Measurements from ENCODE around the gene ZNF593.

The ZNF593 gene

GRCh38 chr1:26169198-26169554 is 532 bp upstream of the ZNF593 start:
- DNase-seq, result no peak

GRCh38 chr1:26170472-26170821 is 739 bp downstream of the ZNF593 start:
- no peak for DNase-seq

- DNase-seq, result no peak
Measured at GRCh38 chr1:26171084-26172072, 1.7 kb downstream of the ZNF593 start, which contains the start of gene ZNF593OS. Gene ZNF593OS, minus strand, starts transcription at chr1:26171832. Its CDS starts 171 bp downstream, at chr1:26171661.

- DNase-seq, result no peak
Measured at GRCh38 chr1:26175346-26175745, 5.6 kb downstream of the ZNF593 start.

- DNase-seq, result no peak
Measured at GRCh38 chr1:26177182-26177684, 7.5 kb downstream of the ZNF593 start, which contains the start of gene CNKSR1. Gene CNKSR1, plus strand, starts transcription at chr1:26177491. Its CDS starts 57 bp downstream, at chr1:26177548.

GRCh38 chr1:26180010-26180506 is 10.3 kb downstream of the ZNF593 start:
- DNase-seq, result no peak

- DNase-seq, result no peak
Measured at GRCh38 chr1:26181586-26182382, 12.1 kb downstream of the ZNF593 start.

GRCh38 chr1:26182383-26182696 is 12.6 kb downstream of the ZNF593 start:
- no peak for DNase-seq

- no peak for DNase-seq
Measured at GRCh38 chr1:26184086-26184485, 14.4 kb downstream of the ZNF593 start.

GRCh38 chr1:26184883-26185282 is 15.2 kb downstream of the ZNF593 start:
- no peak for DNase-seq

GRCh38 chr1:26187882-26188281 is 18.2 kb downstream of the ZNF593 start:
- DNase-seq, result no peak

GRCh38 chr1:26188477-26188876 is 18.8 kb downstream of the ZNF593 start:
- DNase-seq, result no peak

- DNase-seq, result no peak
Measured at GRCh38 chr1:26189331-26189730, 19.6 kb downstream of the ZNF593 start.

GRCh38 chr1:26189751-26190275 is 20.1 kb downstream of the ZNF593 start:
- DNase-seq, result no peak

GRCh38 chr1:26190373-26190987 is 20.8 kb downstream of the ZNF593 start, which contains the start of gene CATSPER4:
Gene CATSPER4, plus strand, starts transcription at chr1:26190602. Its CDS starts 26 bp downstream, at chr1:26190628.
- DNase-seq, result peak in 1 of 2 donors; percentile 10

- no peak for DNase-seq
Measured at GRCh38 chr1:26191739-26192138, 22.0 kb downstream of the ZNF593 start.

- no peak for DNase-seq
Measured at GRCh38 chr1:26195805-26196204, 26.1 kb downstream of the ZNF593 start.

- DNase-seq, result no peak
Measured at GRCh38 chr1:26197301-26197700, 27.6 kb downstream of the ZNF593 start.

- no peak for DNase-seq
Measured at GRCh38 chr1:26197813-26198212, 28.1 kb downstream of the ZNF593 start.

GRCh38 chr1:26200413-26200812 is 30.7 kb downstream of the ZNF593 start:
- DNase-seq, result no peak

- peak in 1 of 2 donors; percentile 12 for DNase-seq
Measured at GRCh38 chr1:26203642-26204318, 34.1 kb downstream of the ZNF593 start.

Data from inflammatory macrophage (primary cell).